Measurements from ENCODE around the gene PROP1. TPM values are rescaled to one million over a fixed set of nuclear protein-coding genes. Genes with fewer than 3 reads are reported as not detected.

PROP1 gene
- total and polyA plus RNA-seq, 2 experiments from 2014 or later, result 0.10 TPM; not detected in 1

DNA sequence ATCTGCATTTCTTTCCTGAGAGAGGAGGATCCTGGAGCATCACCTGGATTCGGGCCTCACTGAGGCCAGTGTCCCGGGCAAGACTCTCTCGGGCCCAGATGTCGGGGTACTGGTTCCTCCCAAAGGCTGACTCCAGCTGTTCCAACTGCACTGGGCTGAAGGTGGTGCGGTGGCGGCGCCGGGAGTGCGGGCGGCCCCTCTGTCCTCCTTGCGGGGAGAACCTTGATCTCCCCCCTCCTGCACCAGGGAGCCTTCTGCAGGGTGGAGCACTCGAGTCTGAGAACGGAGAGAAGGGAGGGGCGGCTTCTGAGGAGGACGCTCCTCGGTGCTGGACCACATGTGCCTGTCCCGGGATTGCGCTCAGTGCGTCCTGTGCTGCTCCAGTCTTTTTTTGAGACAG is 2.0 kb downstream of the PROP1 start:
- no peak overlapping the region for H2AFZ ChIP-seq
- 97% methylated on average over 19 of the region's 19 CpGs for WGBS (ENCODE audit: low lambda C conversion rate, missing lambda C conversion rate)
- H3K4me1 ChIP-seq (ENCODE audit: insufficient read depth), result no peaks in the 10 kb centered on the region
- H3K79me2 ChIP-seq, result no peaks in the 10 kb centered on the region
- H3K9me3 ChIP-seq (ENCODE audit: low read depth), result no peaks in the 10 kb centered on the region
- H4K20me1 ChIP-seq (ENCODE audit: insufficient read depth, poor library complexity, severe bottlenecking), result no peaks in the 10 kb centered on the region
- no peak for DNase-seq (ENCODE audit: low spot score)
- no peak overlapping the region for H3K27ac ChIP-seq
- H3K36me3 ChIP-seq (replicated peaks; ENCODE audit: insufficient read depth, low read depth), result no peaks in the 10 kb centered on the region
- TF ChIP-seq, protein P1, sequence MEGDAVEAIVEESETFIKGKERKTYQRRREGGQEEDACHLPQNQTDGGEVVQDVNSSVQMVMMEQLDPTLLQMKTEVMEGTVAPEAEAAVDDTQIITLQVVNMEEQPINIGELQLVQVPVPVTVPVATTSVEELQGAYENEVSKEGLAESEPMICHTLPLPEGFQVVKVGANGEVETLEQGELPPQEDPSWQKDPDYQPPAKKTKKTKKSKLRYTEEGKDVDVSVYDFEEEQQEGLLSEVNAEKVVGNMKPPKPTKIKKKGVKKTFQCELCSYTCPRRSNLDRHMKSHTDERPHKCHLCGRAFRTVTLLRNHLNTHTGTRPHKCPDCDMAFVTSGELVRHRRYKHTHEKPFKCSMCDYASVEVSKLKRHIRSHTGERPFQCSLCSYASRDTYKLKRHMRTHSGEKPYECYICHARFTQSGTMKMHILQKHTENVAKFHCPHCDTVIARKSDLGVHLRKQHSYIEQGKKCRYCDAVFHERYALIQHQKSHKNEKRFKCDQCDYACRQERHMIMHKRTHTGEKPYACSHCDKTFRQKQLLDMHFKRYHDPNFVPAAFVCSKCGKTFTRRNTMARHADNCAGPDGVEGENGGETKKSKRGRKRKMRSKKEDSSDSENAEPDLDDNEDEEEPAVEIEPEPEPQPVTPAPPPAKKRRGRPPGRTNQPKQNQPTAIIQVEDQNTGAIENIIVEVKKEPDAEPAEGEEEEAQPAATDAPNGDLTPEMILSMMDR (IDR thresholded peaks at IDR 0.05; ENCODE audit: poor library complexity), result no peak
- TF ChIP-seq EZH2 (IDR thresholded peaks at IDR 0.05; ENCODE audit: borderline replicate concordance) (no peak), EZH2phosphoT487 (IDR thresholded peaks at IDR 0.05; ENCODE audit: low read depth, severe bottlenecking, unreplicated experiment) (no peak)
- H3K4me3 ChIP-seq, result no peak overlapping the region
- peaks cover 7% of the 10 kb centered on the region for H3K27me3 ChIP-seq
- no peaks in the 10 kb centered on the region for H3K9me2 ChIP-seq (replicated peaks; ENCODE audit: insufficient read depth)
- H3K4me2 ChIP-seq, result no peak overlapping the region

DNA sequence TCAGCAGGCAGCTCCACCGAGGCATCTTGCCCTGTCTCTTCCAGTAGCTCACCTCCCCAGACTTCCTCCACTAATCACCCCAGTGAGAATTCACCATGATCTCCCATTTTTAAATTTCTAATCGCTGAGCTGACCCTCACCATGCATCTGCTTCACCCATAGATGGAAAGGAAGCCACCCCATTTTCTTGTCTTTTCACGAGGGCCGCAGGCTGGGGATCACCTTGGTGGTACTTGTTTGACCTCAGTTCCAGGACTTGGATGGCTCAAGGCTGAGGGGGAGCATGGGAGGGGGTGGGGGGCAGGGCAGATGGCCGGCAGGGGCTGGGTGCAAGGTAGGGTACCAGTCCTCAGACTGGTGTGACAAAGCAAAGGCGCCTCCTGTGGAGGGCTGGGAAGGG is 3.6 kb downstream of the PROP1 start:
- H3K4me1 ChIP-seq (ENCODE audit: insufficient read depth), result no peaks in the 10 kb centered on the region
- WGBS (ENCODE audit: low lambda C conversion rate, missing lambda C conversion rate), result 94% methylated on average over 6 of the region's 6 CpGs
- H4K20me1 ChIP-seq (ENCODE audit: insufficient read depth, poor library complexity, severe bottlenecking), result no peaks in the 10 kb centered on the region
- no peaks in the 10 kb centered on the region for H3K9me3 ChIP-seq (ENCODE audit: low read depth)
- TF ChIP-seq EZH2 (IDR thresholded peaks at IDR 0.05; ENCODE audit: borderline replicate concordance), result no peak
- TF ChIP-seq EZH2phosphoT487 (IDR thresholded peaks at IDR 0.05; ENCODE audit: low read depth, severe bottlenecking, unreplicated experiment), result no peak
- TF ChIP-seq, protein P1 (IDR thresholded peaks at IDR 0.05; ENCODE audit: poor library complexity), result no peak
- peaks cover 7% of the 10 kb centered on the region for H3K27me3 ChIP-seq
- no peaks in the 10 kb centered on the region for H3K79me2 ChIP-seq
- DNase-seq (ENCODE audit: low spot score), result no peak
- H3K36me3 ChIP-seq (replicated peaks; ENCODE audit: insufficient read depth, low read depth), result no peaks in the 10 kb centered on the region
- no peaks in the 10 kb centered on the region for H3K9me2 ChIP-seq (replicated peaks; ENCODE audit: insufficient read depth)
- H3K27ac ChIP-seq, result no peak overlapping the region
- no peak overlapping the region for H2AFZ ChIP-seq
- no peak overlapping the region for H3K4me3 ChIP-seq
- H3K4me2 ChIP-seq, result no peak overlapping the region

DNA sequence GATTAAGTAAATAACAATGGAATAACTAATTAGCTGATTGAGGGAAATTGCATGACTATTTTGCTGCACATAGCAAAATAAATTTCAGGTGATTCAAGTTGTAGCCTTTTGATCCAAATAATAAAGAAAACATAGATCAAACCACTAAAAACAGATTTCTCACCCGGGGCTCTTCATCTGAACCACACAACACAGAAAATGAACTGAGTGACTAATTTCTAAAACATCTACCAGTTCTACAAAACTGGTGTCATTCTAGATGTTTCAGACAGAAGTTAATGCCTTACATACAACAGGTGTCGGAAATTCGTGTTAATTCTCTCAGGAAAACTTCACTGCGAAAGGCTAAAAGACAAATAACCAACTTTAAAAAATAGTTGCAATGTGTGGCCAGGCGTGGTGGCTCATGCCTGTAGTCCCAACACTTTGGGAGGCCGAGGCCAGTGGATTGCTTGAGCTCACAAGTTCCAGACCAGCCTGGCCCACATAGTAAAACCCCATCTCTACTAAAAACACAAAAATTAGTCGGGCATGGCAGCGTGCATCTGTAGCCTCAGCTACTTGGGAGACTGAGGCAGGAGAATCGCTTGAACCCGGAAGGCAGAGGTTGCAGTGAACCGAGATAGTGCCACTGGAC is 6.9 kb downstream of the PROP1 start:
- H3K27me3 ChIP-seq, result no peaks in the 10 kb centered on the region
- no peaks in the 10 kb centered on the region for H3K36me3 ChIP-seq (replicated peaks; ENCODE audit: insufficient read depth, low read depth)
- WGBS (ENCODE audit: low lambda C conversion rate, missing lambda C conversion rate), result 91% methylated on average over 11 of the region's 11 CpGs

More for the DNA sequence above, 6.9 kb downstream of the PROP1 start:
- Histone ChIP-seq H3K27ac (no peak overlapping the region), H4K20me1 (ENCODE audit: insufficient read depth, poor library complexity, severe bottlenecking) (no peaks in the 10 kb centered on the region), H3K4me3 (no peak overlapping the region), H2AFZ (no peak overlapping the region), H3K9me2 (replicated peaks; ENCODE audit: insufficient read depth) (no peaks in the 10 kb centered on the region), H3K9me3 (ENCODE audit: low read depth) (no peaks in the 10 kb centered on the region), H3K4me2 (no peak overlapping the region), H3K79me2 (no peaks in the 10 kb centered on the region), H3K4me1 (ENCODE audit: insufficient read depth) (no peaks in the 10 kb centered on the region)
- TF ChIP-seq, protein P1 (IDR thresholded peaks at IDR 0.05; ENCODE audit: poor library complexity), result no peak
- TF ChIP-seq EZH2 (IDR thresholded peaks at IDR 0.05; ENCODE audit: borderline replicate concordance) (no peak), EZH2phosphoT487 (IDR thresholded peaks at IDR 0.05; ENCODE audit: low read depth, severe bottlenecking, unreplicated experiment) (no peak)
- DNase-seq (ENCODE audit: low spot score), result no peak

Data from hepatocyte (in vitro differentiated cells).